ENCODE data around the gene MSRB3.

The MSRB3 gene

GRCh38 chr12:65252515-65252914 is 26.0 kb upstream of the MSRB3 start:
- TF ChIP-seq CTCF (IDR thresholded peaks at IDR 0.05; ENCODE audit: insufficient read depth, missing control alignments), result no peak
- no peak for DNase-seq (ENCODE audit: insufficient read length, low spot score)
- no peak for FAIRE-seq

GRCh38 chr12:65257986-65258385 is 20.5 kb upstream of the MSRB3 start:
- TF ChIP-seq CTCF (IDR thresholded peaks at IDR 0.05; ENCODE audit: insufficient read depth, missing control alignments), result no peak
- FAIRE-seq, result no peak
- DNase-seq (ENCODE audit: insufficient read length, low spot score), result no peak

GRCh38 chr12:65259501-65259900 is 19.0 kb upstream of the MSRB3 start:
- FAIRE-seq (no peak), DNase-seq (ENCODE audit: insufficient read length, low spot score) (no peak)
- TF ChIP-seq CTCF (IDR thresholded peaks at IDR 0.05; ENCODE audit: insufficient read depth, missing control alignments), result no peak

GRCh38 chr12:65263777-65264176 is 14.7 kb upstream of the MSRB3 start:
- TF ChIP-seq CTCF (IDR thresholded peaks at IDR 0.05; ENCODE audit: insufficient read depth, missing control alignments), result no peak
- DNase-seq (ENCODE audit: insufficient read length, low spot score) (no peak), FAIRE-seq (no peak)

- TF ChIP-seq CTCF (IDR thresholded peaks at IDR 0.05; ENCODE audit: insufficient read depth, missing control alignments), result no peak
- DNase-seq (ENCODE audit: insufficient read length, low spot score), result no peak
- no peak for FAIRE-seq
Observed at GRCh38 chr12:65266408-65266807, 12.1 kb upstream of the MSRB3 start.

GRCh38 chr12:65269603-65270002 is 8.9 kb upstream of the MSRB3 start:
- FAIRE-seq (no peak), DNase-seq (ENCODE audit: insufficient read length, low spot score) (no peak)
- no peak for TF ChIP-seq CTCF (IDR thresholded peaks at IDR 0.05; ENCODE audit: insufficient read depth, missing control alignments)

GRCh38 chr12:65274602-65275272 is 3.7 kb upstream of the MSRB3 start:
- no peak for TF ChIP-seq CTCF (IDR thresholded peaks at IDR 0.05; ENCODE audit: insufficient read depth, missing control alignments)
- DNase-seq (ENCODE audit: insufficient read length, low spot score) (no peak), FAIRE-seq (no peak)

Measured in D721Med (cell line).